Camera-type eye (tissue), 1 donor: ENCODE results near the gene TTN. TPM values are rescaled to one million over a fixed set of nuclear protein-coding genes. Genes with fewer than 3 reads are reported as not detected.

Experiments used
- total RNA-seq: library from RNA; depleted of rRNA; stranded (reverse); fragments of >200 nt; gene quantifications from one replicate; pipeline ENCODE4 v1.2.3, GENCODE V29; 2014

TTN gene
- total RNA-seq, result 286 TPM

GRCh38 chr2:178807227-178808008, at the start of gene TTN:
Gene TTN (minus strand): TSS chr2:178807423. CDS start chr2:178804642, 2,781 bp downstream.

GRCh38 chr2:178480227-178481181, 326.7 kb downstream of the TTN start, which contains the start of gene PLEKHA3:
Gene PLEKHA3 (plus strand): TSS chr2:178480457. CDS start chr2:178480870, 413 bp downstream.

GRCh38 chr2:178478439-178479274, 328.6 kb downstream of the TTN start, which contains the start of gene FKBP7:
Gene FKBP7 (minus strand): TSS chr2:178478600. CDS start chr2:178478499, 101 bp downstream.

Other genes starting within 250 kb of the TTN start
- 19.2 TPM for gene CCDC141, start 242.7 kb upstream of the TTN start, total RNA-seq